ENCODE data around the gene ST8SIA6. TPM values are rescaled to one million over a fixed set of nuclear protein-coding genes. Genes with fewer than 3 reads are reported as not detected.
A peak's percentile ranks its signal among the peaks of the same experiment; 100 is the strongest.

The ST8SIA6 gene
- total RNA-seq, 4 donors from 2014 or later = not detected

DNA sequence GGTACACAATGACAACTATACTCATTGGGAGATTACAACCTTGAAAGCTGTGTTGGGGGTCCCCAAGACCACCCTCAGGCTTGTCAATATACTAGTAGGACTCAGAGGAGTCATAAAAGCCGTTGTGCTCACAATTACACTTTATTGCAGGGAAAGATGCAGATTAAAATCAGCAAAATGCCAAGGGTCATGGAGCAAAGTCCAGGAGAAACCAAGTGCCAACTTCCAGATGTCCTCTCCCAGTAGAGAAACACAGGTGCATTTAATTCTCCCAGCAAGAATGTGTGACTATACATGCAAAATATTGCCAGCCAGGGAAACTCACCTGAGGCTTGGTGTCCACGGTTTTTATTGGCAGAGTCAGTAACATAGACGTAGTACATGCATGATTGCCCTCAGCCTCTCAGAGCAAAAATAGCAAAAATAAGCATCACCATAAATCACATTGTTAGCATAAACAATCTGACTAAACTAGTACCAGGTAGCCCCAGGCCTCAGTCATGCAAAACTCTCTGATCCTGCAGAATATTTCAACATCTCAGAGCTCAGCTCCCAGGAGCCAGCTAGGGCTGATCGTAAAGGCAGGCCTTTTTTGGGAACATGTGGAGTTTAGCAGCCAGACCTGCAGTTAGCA, 175.7 kb downstream of the ST8SIA6 start:
- no peak for TF ChIP-seq POLR2A (IDR thresholded peaks at IDR 0.05)
- TF ChIP-seq, protein P1, sequence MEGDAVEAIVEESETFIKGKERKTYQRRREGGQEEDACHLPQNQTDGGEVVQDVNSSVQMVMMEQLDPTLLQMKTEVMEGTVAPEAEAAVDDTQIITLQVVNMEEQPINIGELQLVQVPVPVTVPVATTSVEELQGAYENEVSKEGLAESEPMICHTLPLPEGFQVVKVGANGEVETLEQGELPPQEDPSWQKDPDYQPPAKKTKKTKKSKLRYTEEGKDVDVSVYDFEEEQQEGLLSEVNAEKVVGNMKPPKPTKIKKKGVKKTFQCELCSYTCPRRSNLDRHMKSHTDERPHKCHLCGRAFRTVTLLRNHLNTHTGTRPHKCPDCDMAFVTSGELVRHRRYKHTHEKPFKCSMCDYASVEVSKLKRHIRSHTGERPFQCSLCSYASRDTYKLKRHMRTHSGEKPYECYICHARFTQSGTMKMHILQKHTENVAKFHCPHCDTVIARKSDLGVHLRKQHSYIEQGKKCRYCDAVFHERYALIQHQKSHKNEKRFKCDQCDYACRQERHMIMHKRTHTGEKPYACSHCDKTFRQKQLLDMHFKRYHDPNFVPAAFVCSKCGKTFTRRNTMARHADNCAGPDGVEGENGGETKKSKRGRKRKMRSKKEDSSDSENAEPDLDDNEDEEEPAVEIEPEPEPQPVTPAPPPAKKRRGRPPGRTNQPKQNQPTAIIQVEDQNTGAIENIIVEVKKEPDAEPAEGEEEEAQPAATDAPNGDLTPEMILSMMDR (IDR thresholded peaks at IDR 0.05) = no peak
- no peak overlapping the region for H3K4me3 ChIP-seq
- peak in 1 of 3 donors; percentile 58 for DNase-seq
- H3K36me3 ChIP-seq = no peaks in the 10 kb centered on the region
- H3K4me1 ChIP-seq = peaks cover 0 to 4% (median 0%) of the 10 kb centered on the region in 4 donors
- no peaks in the 10 kb centered on the region for H3K27me3 ChIP-seq
- H3K27ac ChIP-seq = no peak overlapping the region
- H3K9me3 ChIP-seq = peaks cover 0 to 15% (median 6%) of the 10 kb centered on the region in 4 donors

DNA sequence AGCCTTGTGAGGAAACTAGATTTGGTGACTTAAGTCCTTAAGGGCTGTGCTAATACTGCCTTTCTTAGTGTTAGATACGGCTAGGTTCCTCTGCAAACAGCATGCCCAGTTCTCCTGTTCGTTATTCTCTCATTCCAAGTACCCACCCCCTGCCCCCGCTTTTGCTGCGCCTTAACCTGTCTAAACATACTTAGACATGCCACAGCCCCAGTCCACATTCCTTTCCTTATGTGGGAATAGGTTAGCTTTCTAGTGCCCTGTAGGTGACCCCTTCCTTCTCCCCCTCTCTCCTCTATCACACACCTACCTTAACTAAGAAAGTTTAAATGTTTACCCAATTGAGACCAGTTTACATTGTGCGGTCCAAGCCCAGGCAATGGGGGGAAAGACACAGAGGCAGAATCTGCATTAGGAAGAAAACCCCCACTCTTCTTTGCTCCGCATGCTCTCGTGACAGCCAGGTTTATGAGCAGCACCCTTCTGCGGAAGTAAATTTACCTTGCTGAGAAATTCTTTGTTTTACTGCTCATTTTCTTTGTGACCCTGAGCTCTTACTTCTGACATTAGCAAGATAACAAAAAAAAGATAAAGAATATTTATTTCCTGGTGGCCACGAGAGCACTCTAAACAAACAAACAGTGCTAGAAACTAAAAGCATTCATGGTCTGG, 177.5 kb downstream of the ST8SIA6 start:
- Histone ChIP-seq H3K4me1 (peaks cover 0 to 4% (median 0%) of the 10 kb centered on the region in 4 donors), H3K27me3 (no peaks in the 10 kb centered on the region), H3K27ac (no peak overlapping the region), H3K9me3 (peaks cover 0 to 5% (median under 1%) of the 10 kb centered on the region in 4 donors), H3K4me3 (no peak overlapping the region), H3K36me3 (no peaks in the 10 kb centered on the region)
- no peak for DNase-seq
- TF ChIP-seq, protein P1 (IDR thresholded peaks at IDR 0.05) = no peak
- no peak for TF ChIP-seq POLR2A (IDR thresholded peaks at IDR 0.05)

DNA sequence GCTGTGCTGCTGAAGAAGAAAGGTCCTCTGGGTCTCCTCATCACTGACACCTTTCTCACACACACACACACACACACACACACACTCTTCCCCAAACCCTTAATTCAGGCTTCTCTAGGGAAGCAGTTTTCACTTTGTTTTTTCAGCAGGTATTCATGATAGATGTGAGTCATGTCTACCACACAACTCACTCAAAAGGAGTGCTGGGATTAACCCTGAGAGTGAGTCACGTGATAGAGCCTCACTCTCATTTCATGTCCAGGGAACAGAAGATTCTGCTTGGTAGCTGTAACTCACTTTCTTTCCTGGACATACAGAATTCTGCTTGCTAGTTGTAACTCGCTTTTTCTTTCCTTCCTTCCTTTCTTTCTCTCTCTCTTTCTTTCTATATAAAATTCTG, 181.0 kb downstream of the ST8SIA6 start:
- no peaks in the 10 kb centered on the region for H3K36me3 ChIP-seq
- TF ChIP-seq POLR2A (IDR thresholded peaks at IDR 0.05) = no peak
- TF ChIP-seq, protein P1 (IDR thresholded peaks at IDR 0.05) = no peak
- no peaks in the 10 kb centered on the region for H3K4me1 ChIP-seq
- no peak overlapping the region for H3K4me3 ChIP-seq
- DNase-seq = no peak
- no peaks in the 10 kb centered on the region for H3K9me3 ChIP-seq
- no peak overlapping the region for H3K27ac ChIP-seq
- no peaks in the 10 kb centered on the region for H3K27me3 ChIP-seq

DNA sequence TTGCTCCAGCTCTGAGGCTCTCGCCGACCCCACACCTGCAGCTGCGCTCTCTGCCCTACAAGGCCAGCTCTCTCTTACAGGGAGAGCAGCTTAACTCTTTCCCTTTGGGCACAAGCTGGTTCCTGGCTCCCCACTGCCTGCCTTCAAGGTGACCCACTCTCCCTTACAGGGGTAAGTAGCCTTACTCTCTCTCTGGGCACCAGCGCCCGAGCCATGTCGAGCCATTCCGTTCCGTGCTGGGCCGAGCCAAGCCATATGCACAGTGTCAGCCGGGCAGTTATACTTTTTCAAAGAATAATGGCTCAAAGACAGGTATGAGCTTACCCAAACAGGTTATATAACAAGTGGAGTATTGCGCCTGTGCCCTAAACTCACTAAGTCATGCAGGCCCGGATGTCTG, 181.7 kb downstream of the ST8SIA6 start:
- Histone ChIP-seq H3K4me3 (no peak overlapping the region), H3K27ac (no peak overlapping the region), H3K9me3 (no peaks in the 10 kb centered on the region), H3K36me3 (no peaks in the 10 kb centered on the region), H3K4me1 (no peaks in the 10 kb centered on the region), H3K27me3 (no peaks in the 10 kb centered on the region)
- DNase-seq = no peak
- TF ChIP-seq POLR2A (IDR thresholded peaks at IDR 0.05) = no peak
- TF ChIP-seq, protein P1 (IDR thresholded peaks at IDR 0.05) = no peak

Small RNAs within 50 kb of the gene (small RNA-seq; reads per million reads assigned to genes)
- gene RF00019 = 0 reads per million in 2 donors

Other genes starting within 250 kb of the ST8SIA6 start
- gene VIM, start 226.4 kb downstream of the ST8SIA6 start, total RNA-seq = 100 to 1,000 TPM; 139 to 914 (median 434) TPM
- 1 to 10 TPM; 1.2 to 5.8 (median 3.7) TPM for gene HACD1, start 162.8 kb upstream of the ST8SIA6 start, total RNA-seq
- gene STAM, start 189.6 kb upstream of the ST8SIA6 start, total RNA-seq = 10 to 100 TPM in 3 of 4 donors, 1 to 10 TPM in 1; 7.9 to 28.1 (median 16.2) TPM